ENCODE data around the gene TRIM47. TPM values are rescaled to one million over a fixed set of nuclear protein-coding genes. Genes with fewer than 3 reads are reported as not detected.
A peak's percentile ranks its signal among the peaks of the same experiment; 100 is the strongest.

TRIM47 gene
- total RNA-seq, 2 experiments from 2014 or later, result 25.9 to 41.9 TPM

DNA sequence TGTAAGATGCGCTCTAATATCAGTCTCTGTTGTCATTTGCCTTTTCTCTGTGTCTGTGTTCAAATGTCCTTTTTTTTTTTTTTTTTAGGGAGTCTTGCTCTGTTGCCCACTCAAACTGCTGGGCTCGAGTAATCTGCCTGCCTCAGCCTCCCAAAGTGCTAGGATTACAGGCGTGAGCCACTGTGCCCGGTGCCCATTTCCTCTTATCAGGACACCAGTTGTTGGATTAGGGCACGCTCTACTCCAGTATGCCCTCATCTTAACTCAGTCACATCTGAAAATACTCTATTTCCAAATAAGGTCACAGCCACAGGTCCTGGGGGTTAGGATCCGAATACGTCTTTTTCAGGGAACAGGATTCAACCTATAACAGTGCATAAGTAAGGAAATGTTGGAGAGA, 1.9 kb upstream of the TRIM47 start:
- no peak overlapping the region for H2AFZ ChIP-seq (ENCODE audit: low read length)
- no peak overlapping the region for H3K4me2 ChIP-seq (ENCODE audit: low read length)
- intact Hi-C loops (cut with micrococcal nuclease; ENCODE audit: unreplicated experiment), result no loop called here
- H3K36me3 ChIP-seq (ENCODE audit: insufficient read depth, low read length), result no peaks in the 10 kb centered on the region
- H3K79me2 ChIP-seq (ENCODE audit: insufficient read depth, low read depth, low read length), result no peaks in the 10 kb centered on the region
- POLR2A ChIA-PET, result interaction anchor here (0.7 kb wide), 1 partner anchor 124 kb away, joined by 3 read pairs; no protein-coding TSS in a partner anchor
- H3K9me3 ChIP-seq (ENCODE audit: low read length), result no peaks in the 10 kb centered on the region
- H3K9me2 ChIP-seq (ENCODE audit: insufficient read depth, low read length), result no peaks in the 10 kb centered on the region
- DNase-seq (ENCODE audit: low spot score), result no peak
- H4K20me1 ChIP-seq (ENCODE audit: insufficient read depth, low read length), result no peaks in the 10 kb centered on the region
- no peak overlapping the region for H3K27ac ChIP-seq (ENCODE audit: low read depth, low read length, poor library complexity, severe bottlenecking)
- H3K4me3 ChIP-seq (ENCODE audit: low read depth, low read length, poor library complexity, severe bottlenecking), result no peak overlapping the region
- peaks cover 28% of the 10 kb centered on the region for H3K4me1 ChIP-seq (ENCODE audit: insufficient read depth, low read length, poor library complexity, severe bottlenecking)
- CTCF ChIA-PET (ENCODE audit: unreplicated experiment), result no interaction called here
- no TSS peak for BruUV-seq (replicated peaks)
- TF ChIP-seq, protein P1, sequence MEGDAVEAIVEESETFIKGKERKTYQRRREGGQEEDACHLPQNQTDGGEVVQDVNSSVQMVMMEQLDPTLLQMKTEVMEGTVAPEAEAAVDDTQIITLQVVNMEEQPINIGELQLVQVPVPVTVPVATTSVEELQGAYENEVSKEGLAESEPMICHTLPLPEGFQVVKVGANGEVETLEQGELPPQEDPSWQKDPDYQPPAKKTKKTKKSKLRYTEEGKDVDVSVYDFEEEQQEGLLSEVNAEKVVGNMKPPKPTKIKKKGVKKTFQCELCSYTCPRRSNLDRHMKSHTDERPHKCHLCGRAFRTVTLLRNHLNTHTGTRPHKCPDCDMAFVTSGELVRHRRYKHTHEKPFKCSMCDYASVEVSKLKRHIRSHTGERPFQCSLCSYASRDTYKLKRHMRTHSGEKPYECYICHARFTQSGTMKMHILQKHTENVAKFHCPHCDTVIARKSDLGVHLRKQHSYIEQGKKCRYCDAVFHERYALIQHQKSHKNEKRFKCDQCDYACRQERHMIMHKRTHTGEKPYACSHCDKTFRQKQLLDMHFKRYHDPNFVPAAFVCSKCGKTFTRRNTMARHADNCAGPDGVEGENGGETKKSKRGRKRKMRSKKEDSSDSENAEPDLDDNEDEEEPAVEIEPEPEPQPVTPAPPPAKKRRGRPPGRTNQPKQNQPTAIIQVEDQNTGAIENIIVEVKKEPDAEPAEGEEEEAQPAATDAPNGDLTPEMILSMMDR (conservative IDR thresholded peaks at IDR 0.05; ENCODE audit: low read length), result no peak
- TF ChIP-seq EZH2phosphoT487 (IDR thresholded peaks at IDR 0.05; ENCODE audit: borderline replicate concordance, low read depth, low read length), result no peak

DNA sequence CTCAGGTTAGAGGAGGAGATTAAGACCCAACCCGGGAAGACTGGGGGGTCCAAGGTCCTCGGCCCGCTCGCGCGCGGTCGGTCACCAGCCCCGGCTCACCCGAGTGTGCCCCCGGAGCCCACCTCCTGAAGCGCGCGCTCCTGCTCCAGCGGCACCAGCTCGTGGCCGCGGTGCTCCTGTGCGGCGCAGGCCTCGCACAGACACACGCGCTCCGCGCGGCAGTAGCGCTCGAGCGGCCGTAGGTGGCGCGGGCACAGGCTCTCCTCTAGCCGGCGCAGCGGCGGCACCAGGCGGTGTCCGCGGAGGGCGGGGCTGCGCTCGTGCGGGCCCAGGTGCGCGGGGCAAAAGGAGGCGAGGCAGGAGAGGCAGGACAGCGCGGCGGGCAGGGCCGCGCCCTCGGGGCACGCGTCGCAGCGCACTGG, 618 bp downstream of the TRIM47 start:
- peak overlapping the region; percentile 82 for H3K27ac ChIP-seq (ENCODE audit: low read depth, low read length, poor library complexity, severe bottlenecking)
- ChIA-PET POLR2A (interaction anchor here (0.6 to 3.5 kb wide), 5 partner anchors 13 to 233 kb away, joined by 3 to 28 read pairs (median 5); partner anchors contain the start of gene WBP2), CTCF (ENCODE audit: unreplicated experiment) (interaction anchor here (0.7 to 1.0 kb wide), 2 partner anchors 18 to 22 kb away, joined by 4 to 5 read pairs; partner anchors contain the start of genes TRIM65 and WBP2)
- H3K79me2 ChIP-seq (ENCODE audit: insufficient read depth, low read depth, low read length), result no peaks in the 10 kb centered on the region
- peak; percentile 91 for DNase-seq (ENCODE audit: low spot score)
- H2AFZ ChIP-seq (ENCODE audit: low read length), result peak overlapping the region; percentile 70
- no peaks in the 10 kb centered on the region for H3K9me2 ChIP-seq (ENCODE audit: insufficient read depth, low read length)
- BruUV-seq (replicated peaks), result no TSS peak
- no peaks in the 10 kb centered on the region for H4K20me1 ChIP-seq (ENCODE audit: insufficient read depth, low read length)
- 0 out of 2 replicates have a peak, but pooled peaks cover 7% of the 10 kb centered on the region for H3K36me3 ChIP-seq (ENCODE audit: insufficient read depth, low read length)
- H3K4me2 ChIP-seq (ENCODE audit: low read length), result peak overlapping the region; percentile 91
- TF ChIP-seq, protein P1 (conservative IDR thresholded peaks at IDR 0.05; ENCODE audit: low read length), result peak; percentile 73
- TF ChIP-seq EZH2phosphoT487 (IDR thresholded peaks at IDR 0.05; ENCODE audit: borderline replicate concordance, low read depth, low read length), result no peak
- H3K9me3 ChIP-seq (ENCODE audit: low read length), result no peaks in the 10 kb centered on the region
- peaks cover 35% of the 10 kb centered on the region for H3K4me1 ChIP-seq (ENCODE audit: insufficient read depth, low read length, poor library complexity, severe bottlenecking)
- H3K4me3 ChIP-seq (ENCODE audit: low read depth, low read length, poor library complexity, severe bottlenecking), result peak overlapping the region; percentile 71
- intact Hi-C loops (cut with micrococcal nuclease; ENCODE audit: unreplicated experiment), result no loop called here
